ENCODE results near the gene PRR20E.

- TF ChIP-seq CTCF (conservative IDR thresholded peaks at IDR 0.05) (no peak), EZH2 (IDR thresholded peaks at IDR 0.05; ENCODE audit: low read depth) (no peak)
These were observed 28.0 kb upstream of the PRR20E start for GRCh38 chr13:57138988-57139387.
